ENCODE data around the gene TNNT1.
"Not testable (repeated sequence)": the region's sequence is repeated elsewhere in the genome, so short reads cannot be mapped to it uniquely, and the experiment has no call there.

TNNT1 gene

GRCh38 chr19:55111238-55111831 lies 37.7 kb downstream of the TNNT1 start:
- H3K9me2 ChIP-seq (replicated peaks; ENCODE audit: insufficient read depth, low read length) = no peaks in the 10 kb centered on the region
- H3K9ac ChIP-seq (ENCODE audit: low read length) = no peak overlapping the region
- no peak overlapping the region for H3K4me3 ChIP-seq (ENCODE audit: insufficient read depth, low read length, poor library complexity, severe bottlenecking)
- peaks cover 86% of the 10 kb centered on the region for H3K79me2 ChIP-seq (ENCODE audit: insufficient read depth, low read length)
- no peak overlapping the region for H2AFZ ChIP-seq (ENCODE audit: low read depth, low read length, severe bottlenecking)
- H3K4me2 ChIP-seq (ENCODE audit: low read depth, low read length, poor library complexity, severe bottlenecking) = no peak overlapping the region
- H3K9me3 ChIP-seq (ENCODE audit: insufficient read depth, low read length) = no peaks in the 10 kb centered on the region
- H3K27me3 ChIP-seq (ENCODE audit: low read length) = no peaks in the 10 kb centered on the region
- H4K20me1 ChIP-seq (ENCODE audit: low read depth, low read length) = no peaks in the 10 kb centered on the region; the same call in 1 of the 2 replicates
- TF ChIP-seq CTCF (IDR thresholded peaks at IDR 0.05; ENCODE audit: insufficient read depth, low read length, poor library complexity, severe bottlenecking) (no peak), EZH2phosphoT487 (conservative IDR thresholded peaks at IDR 0.05; ENCODE audit: low read length) (no peak)
- peaks cover 8% of the 10 kb centered on the region for H3F3A ChIP-seq (ENCODE audit: insufficient read depth)
- H3K36me3 ChIP-seq (ENCODE audit: low read length) = 0 out of 2 replicates have a peak, but pooled peaks cover 3% of the 10 kb centered on the region
- no peak overlapping the region for H3K27ac ChIP-seq (ENCODE audit: low read depth, low read length)

GRCh38 chr19:55109527-55110291 lies 39.3 kb downstream of the TNNT1 start:
- TF ChIP-seq CTCF (IDR thresholded peaks at IDR 0.05; ENCODE audit: insufficient read depth, low read length, poor library complexity, severe bottlenecking) (no peak), EZH2phosphoT487 (conservative IDR thresholded peaks at IDR 0.05; ENCODE audit: low read length) (no peak)

GRCh38 chr19:55107252-55107651 lies 41.8 kb downstream of the TNNT1 start:
- not testable (repeated sequence) for H3F3A ChIP-seq (ENCODE audit: insufficient read depth)

More at GRCh38 chr19:55109527-55110291, 39.3 kb downstream of the TNNT1 start:
- peaks cover 5% of the 10 kb centered on the region for H3F3A ChIP-seq (ENCODE audit: insufficient read depth)
- H3K27ac ChIP-seq (ENCODE audit: low read depth, low read length) = no peak overlapping the region
- H3K9me2 ChIP-seq (replicated peaks; ENCODE audit: insufficient read depth, low read length) = no peaks in the 10 kb centered on the region
- H4K20me1 ChIP-seq (ENCODE audit: low read depth, low read length) = peaks cover 4% of the 10 kb centered on the region; the same call in 1 of the 2 replicates
- H2AFZ ChIP-seq (ENCODE audit: low read depth, low read length, severe bottlenecking) = no peak overlapping the region
- no peak overlapping the region for H3K4me3 ChIP-seq (ENCODE audit: insufficient read depth, low read length, poor library complexity, severe bottlenecking)
- H3K36me3 ChIP-seq (ENCODE audit: low read length) = 0 out of 2 replicates have a peak, but pooled peaks cover 3% of the 10 kb centered on the region
- no peaks in the 10 kb centered on the region for H3K27me3 ChIP-seq (ENCODE audit: low read length)
- no peak overlapping the region for H3K9ac ChIP-seq (ENCODE audit: low read length)
- no peaks in the 10 kb centered on the region for H3K9me3 ChIP-seq (ENCODE audit: insufficient read depth, low read length)
- H3K4me2 ChIP-seq (ENCODE audit: low read depth, low read length, poor library complexity, severe bottlenecking) = no peak overlapping the region
- H3K79me2 ChIP-seq (ENCODE audit: insufficient read depth, low read length) = peaks cover 80% of the 10 kb centered on the region

GRCh38 chr19:55106591-55106990 lies 42.4 kb downstream of the TNNT1 start:
- Histone ChIP-seq H4K20me1 (ENCODE audit: low read depth, low read length) (0 out of 2 replicates have a peak, but pooled peaks cover 4% of the 10 kb centered on the region), H3K36me3 (ENCODE audit: low read length) (0 out of 2 replicates have a peak, but pooled peaks cover 7% of the 10 kb centered on the region), H3K4me2 (ENCODE audit: low read depth, low read length, poor library complexity, severe bottlenecking) (no peak overlapping the region)

More at GRCh38 chr19:55107252-55107651, 41.8 kb downstream of the TNNT1 start:
- not testable (repeated sequence) for H3K4me3 ChIP-seq (ENCODE audit: insufficient read depth, low read length, poor library complexity, severe bottlenecking); H3K9me2 ChIP-seq (replicated peaks; ENCODE audit: insufficient read depth, low read length); H4K20me1 ChIP-seq (ENCODE audit: low read depth, low read length); H3K4me2 ChIP-seq (ENCODE audit: low read depth, low read length, poor library complexity, severe bottlenecking); H3K9ac ChIP-seq (ENCODE audit: low read length); H3K27me3 ChIP-seq (ENCODE audit: low read length); H3K9me3 ChIP-seq (ENCODE audit: insufficient read depth, low read length); H3K36me3 ChIP-seq (ENCODE audit: low read length); H3K27ac ChIP-seq (ENCODE audit: low read depth, low read length); H2AFZ ChIP-seq (ENCODE audit: low read depth, low read length, severe bottlenecking)
- peaks cover 58% of the 10 kb centered on the region for H3K79me2 ChIP-seq (ENCODE audit: insufficient read depth, low read length)

More at GRCh38 chr19:55106591-55106990, 42.4 kb downstream of the TNNT1 start:
- H3K9me3 ChIP-seq (ENCODE audit: insufficient read depth, low read length) = no peaks in the 10 kb centered on the region
- H3K4me3 ChIP-seq (ENCODE audit: insufficient read depth, low read length, poor library complexity, severe bottlenecking) = no peak overlapping the region
- no peaks in the 10 kb centered on the region for H3F3A ChIP-seq (ENCODE audit: insufficient read depth)
- H2AFZ ChIP-seq (ENCODE audit: low read depth, low read length, severe bottlenecking) = no peak overlapping the region
- H3K9me2 ChIP-seq (replicated peaks; ENCODE audit: insufficient read depth, low read length) = no peaks in the 10 kb centered on the region
- H3K9ac ChIP-seq (ENCODE audit: low read length) = no peak overlapping the region
- no peaks in the 10 kb centered on the region for H3K27me3 ChIP-seq (ENCODE audit: low read length)
- H3K27ac ChIP-seq (ENCODE audit: low read depth, low read length) = no peak overlapping the region
- H3K79me2 ChIP-seq (ENCODE audit: insufficient read depth, low read length) = peaks cover 51% of the 10 kb centered on the region
- TF ChIP-seq EZH2phosphoT487 (conservative IDR thresholded peaks at IDR 0.05; ENCODE audit: low read length) (no peak), CTCF (IDR thresholded peaks at IDR 0.05; ENCODE audit: insufficient read depth, low read length, poor library complexity, severe bottlenecking) (no peak)
